Body of pancreas (tissue), 4 donors: ENCODE measurements around the gene CDC42EP3. TPM values are rescaled to one million over a fixed set of nuclear protein-coding genes. Genes with fewer than 3 reads are reported as not detected.

Experiments used
- ATAC-seq: fragments of 150-250 bp; one replicate; pipeline ENCODE4 v1.9.1; 2016
- DNase-seq, 4 donors: peaks; one replicate each; pipeline ENCODE4 v3.0.0-alpha.2; 2019
- H3K27ac ChIP-seq, 4 donors: fragments of 200-600 bp; sonication (generic); 1 replicate in 3 of 4; 2 replicates in 1 of 4; pipeline versions ENCODE4 v1.5.1 to v1.6.1; 2016 to 2019; ENCODE audit warnings: mild to moderate bottlenecking in 1 of 4, mixed read lengths in 1 of 4, moderate library complexity in 1 of 4
- H3K27me3 ChIP-seq, 2 donors: fragments of 200-600 bp; sonication (generic); one replicate each; pipeline ENCODE4 v1.6.0; 2016; ENCODE audit warnings: mild to moderate bottlenecking in 1 of 2
- H3K36me3 ChIP-seq, 2 donors: fragments of 200-600 bp; sonication (generic); replicated peaks in 1 of 2; 2 replicates each; pipeline ENCODE4 v1.5.1; 2016; ENCODE audit warnings: low read depth in 2 of 2; ENCODE audit not compliant: insufficient read depth in 1 of 2
- H3K4me1 ChIP-seq: fragments of 200-600 bp; sonication (generic); one replicate; pipeline ENCODE4 v1.6.0; 2016
- H3K4me3 ChIP-seq, 2 donors: fragments of 200-600 bp; sonication (generic); 1 replicate in 1 of 2; 2 replicates in 1 of 2; pipeline ENCODE4 v1.5.1; 2016 to 2019
- H3K9me3 ChIP-seq, 3 donors: fragments of 200-600 bp; sonication (generic); 1 replicate in 2 of 3; 2 replicates in 1 of 3; pipeline ENCODE4 v1.5.1; 2016
- POLR2A ChIP-seq, 3 donors: fragments of 450-650 bp; IDR thresholded peaks; one replicate each; pipeline ENCODE4 v1.6.1; 2016; ENCODE audit warnings: antibody characterized with exemption in 3 of 3, mild to moderate bottlenecking in 2 of 3
- WGBS, 2 donors: methylation state at CpG; one replicate each; pipeline ENCODE4 v1.1.5; 2017; 5-methylcytosine and 5-hydroxymethylcytosine counted together
- intact Hi-C: fragments of 100-400 bp; cut with DNase I; formaldehyde crosslinking; loops from one replicate; pipeline ENCODE4 v1.15.1; 2023
- total RNA-seq, 2 donors: library from RNA; depleted of rRNA; stranded (reverse); fragments of >200 nt; gene quantifications; one replicate each; pipeline ENCODE4 v1.1.0, GENCODE V29; 2016
- TF ChIP-seq, protein P1 (sequence below), 7 experiments: fragments of 450-650 bp in 4 of 7; fragments of 200-600 bp in 3 of 7; sonication (generic) in 3 of 7; IDR thresholded peaks; one replicate each; pipeline ENCODE4 v1.5.1; 2016 to 2019; ENCODE audit warnings: antibody characterized with exemption in 7 of 7

Gene CDC42EP3
- total RNA-seq, 2 donors from 2014 or later: 5.3 to 7.8 TPM

GRCh38 chr2:37643730-37644078 lies 27.7 kb downstream of the CDC42EP3 start:
- WGBS, 2 donors: 95 to 96% methylated on average over 5 of the region's 5 CpGs
- intact Hi-C loops: no loop called here
- ATAC-seq (no peak), DNase-seq (no peak)
- TF ChIP-seq, protein P1, sequence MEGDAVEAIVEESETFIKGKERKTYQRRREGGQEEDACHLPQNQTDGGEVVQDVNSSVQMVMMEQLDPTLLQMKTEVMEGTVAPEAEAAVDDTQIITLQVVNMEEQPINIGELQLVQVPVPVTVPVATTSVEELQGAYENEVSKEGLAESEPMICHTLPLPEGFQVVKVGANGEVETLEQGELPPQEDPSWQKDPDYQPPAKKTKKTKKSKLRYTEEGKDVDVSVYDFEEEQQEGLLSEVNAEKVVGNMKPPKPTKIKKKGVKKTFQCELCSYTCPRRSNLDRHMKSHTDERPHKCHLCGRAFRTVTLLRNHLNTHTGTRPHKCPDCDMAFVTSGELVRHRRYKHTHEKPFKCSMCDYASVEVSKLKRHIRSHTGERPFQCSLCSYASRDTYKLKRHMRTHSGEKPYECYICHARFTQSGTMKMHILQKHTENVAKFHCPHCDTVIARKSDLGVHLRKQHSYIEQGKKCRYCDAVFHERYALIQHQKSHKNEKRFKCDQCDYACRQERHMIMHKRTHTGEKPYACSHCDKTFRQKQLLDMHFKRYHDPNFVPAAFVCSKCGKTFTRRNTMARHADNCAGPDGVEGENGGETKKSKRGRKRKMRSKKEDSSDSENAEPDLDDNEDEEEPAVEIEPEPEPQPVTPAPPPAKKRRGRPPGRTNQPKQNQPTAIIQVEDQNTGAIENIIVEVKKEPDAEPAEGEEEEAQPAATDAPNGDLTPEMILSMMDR (IDR thresholded peaks at IDR 0.05): no peak
- TF ChIP-seq POLR2A (IDR thresholded peaks at IDR 0.05): no peak
- H3K27me3 ChIP-seq: no peaks in the 10 kb centered on the region
- H3K36me3 ChIP-seq: no peaks in the 10 kb centered on the region
- H3K9me3 ChIP-seq: no peaks in the 10 kb centered on the region
- H3K4me1 ChIP-seq: no peaks in the 10 kb centered on the region
- H3K4me3 ChIP-seq: no peak overlapping the region
- no peak overlapping the region for H3K27ac ChIP-seq

DNA sequence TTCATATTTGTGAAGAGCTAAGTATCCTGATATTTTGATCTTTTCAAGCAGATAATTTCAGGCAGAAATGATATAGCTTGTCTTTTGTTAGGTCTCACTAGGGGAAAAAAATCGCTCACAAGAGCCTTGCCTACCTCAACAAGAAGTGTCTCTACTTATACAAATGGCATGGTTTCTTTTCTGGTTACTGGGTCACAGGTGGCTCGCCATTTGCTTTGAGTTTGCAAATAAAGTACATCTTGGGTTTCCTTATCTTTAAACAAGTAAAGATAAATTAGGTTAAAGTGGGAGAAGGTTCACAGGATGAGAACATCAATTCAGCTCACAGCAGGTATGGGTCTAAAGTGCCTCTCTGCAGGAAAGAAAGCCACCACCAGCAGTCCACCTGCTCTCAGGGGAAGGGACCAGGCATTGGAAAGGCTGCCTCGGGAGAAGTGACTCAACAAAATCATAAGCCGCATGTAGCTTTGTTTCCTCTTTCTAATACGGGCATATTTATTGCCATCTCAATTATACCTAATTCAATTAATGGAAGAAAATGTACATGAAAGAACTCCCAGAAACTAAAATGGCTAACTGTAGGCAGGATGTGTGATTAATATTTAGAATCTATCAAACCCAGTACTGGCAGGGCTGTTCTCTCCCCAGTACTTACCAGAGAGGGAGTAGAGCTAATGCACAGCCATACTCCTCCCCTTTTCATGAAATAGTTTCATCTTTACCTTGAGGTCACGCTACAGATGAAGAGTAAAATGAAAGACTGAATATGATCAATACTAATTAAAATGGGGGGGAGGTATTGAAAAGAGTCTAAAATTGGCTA lies 28.3 kb downstream of the CDC42EP3 start:
- Histone ChIP-seq H3K4me1 (no peaks in the 10 kb centered on the region), H3K27me3 (no peaks in the 10 kb centered on the region), H3K9me3 (no peaks in the 10 kb centered on the region), H3K4me3 (no peak overlapping the region), H3K27ac (no peak overlapping the region), H3K36me3 (no peaks in the 10 kb centered on the region)
- ATAC-seq: no peak
- DNase-seq: no peak
- no peak for TF ChIP-seq POLR2A (IDR thresholded peaks at IDR 0.05)
- TF ChIP-seq, protein P1 (IDR thresholded peaks at IDR 0.05): no peak
- intact Hi-C loops: no loop called here
- 77 to 91% methylated on average over 6 of the region's 6 CpGs for WGBS, 2 donors

DNA sequence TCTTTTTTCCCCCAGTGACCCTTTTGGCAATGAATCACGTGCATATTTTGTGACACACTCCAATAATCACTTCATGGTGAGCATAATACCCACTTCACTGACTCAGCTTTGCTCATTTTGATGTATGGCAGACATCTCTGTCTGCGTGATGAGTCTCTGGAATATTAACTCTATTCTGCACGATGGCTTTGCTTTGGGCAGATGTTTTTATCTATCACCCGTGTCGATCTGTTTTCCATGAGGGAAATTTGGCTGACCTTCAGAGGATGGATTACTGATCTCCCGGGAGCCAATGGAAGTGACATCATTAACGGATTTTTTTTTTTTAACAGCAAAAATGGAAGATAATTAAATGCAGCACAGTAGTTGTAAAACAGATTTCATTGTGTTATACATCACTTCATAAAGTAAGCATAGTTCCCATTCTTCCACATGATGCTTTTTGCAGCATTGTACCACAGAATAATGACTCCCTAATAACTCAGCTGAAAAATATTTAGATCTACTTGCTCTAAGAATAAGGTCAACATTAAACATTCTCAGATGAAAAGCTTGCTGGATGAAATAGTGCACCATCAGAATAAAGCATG lies 29.8 kb downstream of the CDC42EP3 start:
- H3K27me3 ChIP-seq: no peaks in the 10 kb centered on the region
- intact Hi-C loops: no loop called here
- no peaks in the 10 kb centered on the region for H3K36me3 ChIP-seq
- H3K27ac ChIP-seq: no peak overlapping the region
- no peak overlapping the region for H3K4me3 ChIP-seq
- DNase-seq: no peak
- ATAC-seq: no peak
- no peaks in the 10 kb centered on the region for H3K9me3 ChIP-seq
- 59 to 61% methylated on average over 7 of the region's 7 CpGs for WGBS, 2 donors
- TF ChIP-seq POLR2A (IDR thresholded peaks at IDR 0.05): no peak
- TF ChIP-seq, protein P1 (IDR thresholded peaks at IDR 0.05): no peak
- no peaks in the 10 kb centered on the region for H3K4me1 ChIP-seq

GRCh38 chr2:37639631-37640030 lies 31.8 kb downstream of the CDC42EP3 start:
- DNase-seq (no peak), ATAC-seq (no peak)
- Histone ChIP-seq H3K9me3 (no peaks in the 10 kb centered on the region), H3K4me3 (no peak overlapping the region), H3K4me1 (no peaks in the 10 kb centered on the region), H3K36me3 (no peaks in the 10 kb centered on the region), H3K27ac (no peak overlapping the region), H3K27me3 (no peaks in the 10 kb centered on the region)
- intact Hi-C loops: no loop called here
- 79 to 87% methylated on average over 3 of the region's 3 CpGs for WGBS, 2 donors
- TF ChIP-seq, protein P1 (IDR thresholded peaks at IDR 0.05): no peak
- no peak for TF ChIP-seq POLR2A (IDR thresholded peaks at IDR 0.05)
